Activated naive CD4-positive, alpha-beta T cell treated with Interleukin-2 at 50 U/mL for 16 hours (primary cell): ENCODE data around the gene CNTROB.
A peak's percentile ranks its signal among the peaks of the same experiment; 100 is the strongest.
"Not testable (repeated sequence)": the region's sequence is repeated elsewhere in the genome, so short reads cannot be mapped to it uniquely, and the experiment has no call there.

Experiments used
- DNase-seq: peaks from one replicate; pipeline ENCODE4 v3.0.0-alpha.2; 2020

Gene CNTROB

DNA sequence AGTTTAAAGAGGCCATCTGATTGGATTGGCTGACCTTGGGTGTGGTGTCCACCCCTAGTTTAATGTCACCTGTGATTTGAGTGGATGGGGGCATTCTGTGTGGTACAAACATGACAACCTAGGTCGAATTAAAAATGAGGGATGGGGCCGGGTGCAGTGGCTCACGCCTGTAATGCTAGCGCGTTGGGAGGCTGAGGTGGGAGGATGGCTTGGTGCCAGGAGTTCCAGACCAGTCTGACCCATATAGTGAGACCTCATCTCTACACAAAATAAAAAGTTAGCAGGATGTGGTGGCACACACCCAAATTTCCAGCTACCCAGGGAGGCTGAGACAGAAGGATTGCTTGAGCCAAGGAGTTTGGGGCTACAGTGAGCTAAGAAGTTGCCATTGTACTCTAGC is 14.4 kb downstream of the CNTROB start:
- no peak for DNase-seq

DNA sequence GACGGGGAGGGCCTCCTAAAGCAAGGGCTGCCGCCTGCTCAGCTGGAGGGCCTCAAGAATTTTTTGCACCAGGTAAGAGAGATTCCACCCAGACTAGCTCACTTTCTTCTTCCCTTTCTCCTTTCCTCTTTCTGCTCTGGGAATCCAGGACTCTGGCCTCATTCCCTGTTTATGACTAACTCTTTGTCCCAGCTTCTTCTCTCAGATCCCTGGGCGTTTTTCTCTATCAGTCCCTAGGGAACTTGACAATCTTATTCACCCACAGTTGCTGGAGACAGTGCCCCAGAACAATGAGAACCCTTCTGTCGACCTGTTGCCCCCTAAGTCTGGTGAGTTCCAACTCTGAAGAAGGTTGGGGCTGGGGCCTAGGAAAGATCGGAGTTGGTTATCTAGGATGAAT is 15.6 kb downstream of the CNTROB start:
- no peak for DNase-seq

DNA sequence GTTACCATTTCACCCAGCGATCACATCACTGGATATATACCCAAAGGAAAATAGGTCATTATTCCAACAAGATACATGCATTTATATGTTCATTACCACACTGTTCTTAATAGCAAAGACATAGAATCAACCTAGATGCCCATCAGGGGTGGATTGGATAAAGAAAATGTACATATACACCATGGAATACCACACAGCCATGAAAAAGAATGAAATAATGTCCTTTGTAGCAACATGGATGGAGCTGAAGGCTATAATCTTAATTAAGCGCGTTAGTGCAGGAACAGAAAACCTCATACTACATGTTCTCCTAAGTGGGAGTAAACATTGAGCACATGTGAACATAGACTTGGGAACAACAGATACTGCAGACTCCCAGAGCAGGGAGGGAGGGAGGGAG is 18.6 kb downstream of the CNTROB start:
- DNase-seq, result no peak

DNA sequence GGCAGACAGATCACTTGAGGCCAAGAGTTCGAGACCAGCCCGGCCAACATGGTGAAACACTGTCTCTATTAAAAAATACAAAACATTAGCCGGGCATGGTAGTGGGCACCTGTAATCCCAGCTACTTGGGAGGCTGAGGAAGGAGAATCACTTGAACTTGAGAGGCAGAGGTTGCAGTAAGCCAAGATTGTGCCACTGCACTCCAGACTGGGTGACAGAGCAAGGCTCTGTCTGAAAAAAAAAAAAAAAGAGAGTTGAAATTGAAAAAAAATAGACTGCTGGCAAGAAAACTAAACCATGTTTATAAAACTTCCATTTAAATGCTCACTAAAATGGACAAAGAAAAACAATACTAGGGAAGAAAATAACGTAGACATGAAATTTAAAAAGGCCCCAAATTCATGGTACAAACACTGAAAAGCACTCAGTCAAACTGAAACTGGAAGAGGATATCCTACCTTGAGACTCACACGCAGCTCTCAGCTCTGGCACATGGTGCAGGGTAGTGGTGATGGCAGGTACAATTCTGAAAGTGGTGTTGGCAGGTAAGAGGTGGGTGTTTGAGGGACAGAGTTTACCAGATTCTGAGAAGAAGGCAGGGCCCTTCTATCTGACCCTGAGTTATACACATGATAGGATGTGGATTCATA is 19.3 kb downstream of the CNTROB start:
- peak; percentile 59 for DNase-seq

DNA sequence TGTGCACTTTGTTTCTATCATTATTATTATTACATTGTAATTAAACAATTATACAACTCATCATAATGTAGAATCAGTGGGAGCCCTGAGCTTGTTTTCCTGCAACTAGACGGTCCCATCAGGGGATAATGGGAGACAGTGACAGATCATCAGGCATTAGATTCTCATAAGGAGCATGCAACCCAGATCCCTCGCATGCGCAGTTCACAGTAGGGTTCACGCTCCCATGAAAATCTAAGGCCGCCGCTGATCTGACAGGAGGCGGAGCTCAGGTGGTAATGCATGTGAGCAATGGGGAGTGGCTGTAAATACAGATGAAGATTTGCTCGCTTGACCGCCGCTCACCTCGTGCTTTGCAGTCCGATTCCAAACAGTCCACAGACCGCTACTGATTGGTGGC is 21.3 kb downstream of the CNTROB start:
- DNase-seq, result not testable (repeated sequence)

DNA sequence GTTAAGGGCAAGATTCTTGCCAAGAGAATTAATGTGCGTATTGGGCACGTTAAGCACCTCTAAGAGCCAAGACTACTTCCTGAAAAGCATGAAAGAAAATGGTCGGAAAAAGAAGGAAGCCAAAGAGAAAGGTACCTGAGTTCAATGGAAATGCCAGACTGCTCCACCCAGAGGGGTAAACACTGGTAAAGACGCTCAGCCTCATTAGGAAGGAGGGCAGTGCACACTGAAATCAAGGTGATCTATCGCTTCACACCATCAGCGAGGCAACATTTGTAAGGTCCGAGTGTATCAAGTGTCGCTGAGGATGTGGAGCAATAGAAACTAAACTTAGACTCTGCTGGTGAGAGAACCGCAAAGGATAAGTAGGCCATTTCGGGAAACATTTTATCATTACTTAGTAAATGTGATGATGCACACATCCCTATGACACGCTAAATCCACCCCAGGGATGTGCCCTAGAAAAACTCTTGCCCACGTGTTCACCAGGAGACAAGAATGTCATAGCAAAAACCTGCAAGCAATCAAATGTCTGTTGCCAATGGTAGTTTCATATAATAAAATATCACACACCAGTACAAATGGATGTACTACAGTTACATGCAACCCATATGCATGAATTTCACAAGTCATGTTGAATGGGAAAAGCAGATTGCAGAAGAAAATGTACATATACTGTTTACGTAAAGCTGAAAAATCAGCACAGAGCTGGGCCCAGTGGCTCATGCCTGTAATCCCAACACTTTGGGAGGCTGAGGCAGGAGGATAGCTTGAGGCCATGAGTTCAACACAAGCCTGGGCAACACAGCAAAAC is 23.6 kb downstream of the CNTROB start:
- DNase-seq, result no peak

DNA sequence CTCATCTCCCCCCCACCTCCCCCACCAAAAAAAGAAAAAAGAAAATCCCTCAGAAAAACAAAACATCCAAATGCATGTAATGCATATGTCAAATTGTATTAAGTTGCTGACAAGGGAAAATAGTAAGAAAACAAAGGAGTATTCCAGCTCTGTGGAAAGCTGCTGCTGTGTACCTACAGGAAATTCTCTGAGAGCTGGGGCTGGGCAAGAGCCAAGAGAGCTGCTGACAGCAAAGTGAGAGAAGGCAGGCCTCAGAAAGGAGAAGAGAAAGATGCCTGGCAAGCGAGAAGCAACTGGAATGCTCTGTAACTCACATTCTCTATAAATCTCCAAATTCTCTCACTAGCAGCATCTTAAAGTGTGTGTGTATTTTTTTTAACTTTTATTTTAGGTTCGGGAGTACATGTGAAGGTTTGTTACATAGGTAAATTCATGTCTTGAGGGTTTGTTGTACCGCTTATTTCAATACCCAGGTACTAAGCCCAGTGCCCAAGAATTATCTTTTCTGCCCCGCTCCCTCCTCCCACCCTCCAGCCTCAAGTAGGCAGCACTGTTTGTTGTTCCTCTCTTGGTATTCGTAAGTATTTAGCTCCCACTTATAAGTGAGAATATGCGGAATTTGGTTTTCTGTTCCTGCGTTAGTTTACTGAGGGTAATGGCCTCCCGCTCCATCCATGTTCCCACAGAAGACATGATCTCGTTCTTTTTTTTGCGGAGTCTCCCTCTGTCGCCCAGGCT is 24.4 kb downstream of the CNTROB start:
- no peak for DNase-seq

DNA sequence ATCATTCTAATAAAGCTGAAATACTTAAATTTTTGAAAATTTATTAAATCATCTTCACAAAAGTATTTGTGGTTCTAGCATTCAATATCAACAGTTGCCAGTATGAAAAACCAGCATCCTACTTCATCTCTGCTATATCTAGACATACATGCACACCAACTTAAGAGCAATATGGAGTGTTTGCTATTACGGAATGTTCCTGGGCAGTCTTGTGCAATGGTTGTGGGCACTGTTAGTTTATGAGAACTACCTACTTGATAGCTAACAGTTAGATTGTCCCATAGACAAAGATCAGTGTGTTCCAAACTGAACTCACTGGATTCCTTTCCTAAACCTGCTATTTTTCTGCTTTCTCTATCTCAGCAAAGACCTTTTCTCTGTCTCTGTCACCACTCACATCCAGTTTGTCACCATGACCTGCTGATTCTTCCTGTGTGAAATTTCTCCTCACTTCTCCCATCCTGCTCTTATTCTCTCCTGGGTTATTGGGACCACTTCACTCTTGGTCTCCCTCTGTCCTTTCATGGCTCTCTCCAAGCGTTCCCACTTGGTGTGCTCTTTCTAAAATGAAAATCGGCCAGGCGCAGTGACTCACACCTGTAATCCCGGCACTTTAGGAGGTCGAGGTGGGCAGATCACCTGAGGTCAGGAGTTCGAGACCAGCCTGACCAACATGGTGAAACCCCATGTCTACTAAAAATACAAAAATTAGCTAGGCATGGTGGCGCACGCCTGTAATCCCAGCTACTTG is 27.7 kb downstream of the CNTROB start:
- DNase-seq, result no peak

DNA sequence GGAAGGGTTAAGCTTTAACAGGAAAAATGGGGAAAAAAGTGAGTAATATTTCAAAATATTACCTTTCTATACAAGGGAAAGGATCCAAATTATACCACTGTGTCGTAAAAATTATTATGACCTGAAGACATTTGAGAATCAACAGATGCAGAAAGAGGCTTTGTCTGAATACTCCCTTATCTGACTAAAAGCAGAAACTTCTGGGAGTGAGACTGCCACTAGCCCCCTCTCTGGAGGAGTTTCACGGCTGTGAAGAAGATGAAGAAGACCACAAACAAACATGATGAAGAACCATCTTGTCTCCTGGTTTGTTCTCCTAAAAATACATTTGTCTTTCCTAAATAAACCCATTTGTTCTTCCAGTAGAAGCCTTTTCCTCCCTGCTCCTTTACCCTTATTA is 29.4 kb downstream of the CNTROB start:
- DNase-seq, result no peak

DNA sequence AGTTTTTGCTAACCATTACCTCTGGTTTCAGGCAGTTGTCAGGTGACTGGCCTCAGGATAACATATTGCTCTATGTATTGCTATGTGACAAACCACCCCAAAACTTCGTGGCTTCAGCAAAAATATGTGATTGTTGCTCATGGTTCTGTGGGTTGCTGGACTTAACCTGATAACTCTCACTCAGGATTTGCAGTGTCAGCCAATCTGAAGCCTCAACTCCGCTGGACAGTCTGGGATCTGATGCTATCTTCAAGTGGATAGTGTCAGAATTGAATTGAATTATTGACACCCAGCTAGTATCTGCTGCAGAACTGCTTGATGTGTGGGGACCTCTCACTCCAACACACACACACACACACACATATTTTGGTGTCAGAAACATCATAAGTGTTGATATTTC is 35.7 kb downstream of the CNTROB start:
- no peak for DNase-seq

DNA sequence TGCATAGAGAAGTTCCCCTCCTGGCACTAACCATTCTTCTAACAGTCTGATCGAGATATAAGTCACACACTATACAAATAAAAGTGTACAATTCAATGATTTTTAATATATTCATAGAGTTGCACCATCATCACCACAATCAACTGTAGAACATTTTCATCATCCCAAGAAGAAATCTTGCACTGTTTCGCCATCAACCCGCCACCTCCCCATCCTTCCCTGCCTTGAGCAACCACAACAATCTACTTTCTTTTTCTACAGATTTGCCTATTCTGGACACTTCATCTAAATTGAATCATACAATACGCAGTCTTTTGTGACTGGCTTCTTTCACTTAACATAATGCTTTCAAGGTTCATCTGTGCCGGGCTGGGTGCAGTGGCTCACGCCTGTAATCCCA is 37.4 kb downstream of the CNTROB start:
- no peak for DNase-seq

DNA sequence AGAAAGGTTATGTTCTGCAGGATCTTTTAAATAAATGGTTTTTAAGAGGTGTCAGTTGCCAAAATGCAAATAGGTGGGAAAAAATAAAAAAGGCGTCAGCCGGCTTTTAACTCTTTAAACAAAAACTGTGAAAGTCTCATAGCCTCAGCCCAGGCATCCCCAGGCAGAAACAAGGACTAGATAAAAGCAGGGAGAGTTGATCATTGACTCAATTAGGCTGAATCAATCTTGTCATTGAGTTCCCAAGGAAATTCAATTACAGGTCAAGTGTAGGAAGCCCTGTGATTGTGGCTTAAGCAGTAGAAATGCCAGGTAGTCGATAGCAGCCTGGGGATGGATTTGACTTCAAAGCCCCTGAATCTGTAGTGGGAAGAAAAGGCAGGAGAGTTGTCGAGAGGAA is 39.6 kb downstream of the CNTROB start:
- DNase-seq, result no peak

DNA sequence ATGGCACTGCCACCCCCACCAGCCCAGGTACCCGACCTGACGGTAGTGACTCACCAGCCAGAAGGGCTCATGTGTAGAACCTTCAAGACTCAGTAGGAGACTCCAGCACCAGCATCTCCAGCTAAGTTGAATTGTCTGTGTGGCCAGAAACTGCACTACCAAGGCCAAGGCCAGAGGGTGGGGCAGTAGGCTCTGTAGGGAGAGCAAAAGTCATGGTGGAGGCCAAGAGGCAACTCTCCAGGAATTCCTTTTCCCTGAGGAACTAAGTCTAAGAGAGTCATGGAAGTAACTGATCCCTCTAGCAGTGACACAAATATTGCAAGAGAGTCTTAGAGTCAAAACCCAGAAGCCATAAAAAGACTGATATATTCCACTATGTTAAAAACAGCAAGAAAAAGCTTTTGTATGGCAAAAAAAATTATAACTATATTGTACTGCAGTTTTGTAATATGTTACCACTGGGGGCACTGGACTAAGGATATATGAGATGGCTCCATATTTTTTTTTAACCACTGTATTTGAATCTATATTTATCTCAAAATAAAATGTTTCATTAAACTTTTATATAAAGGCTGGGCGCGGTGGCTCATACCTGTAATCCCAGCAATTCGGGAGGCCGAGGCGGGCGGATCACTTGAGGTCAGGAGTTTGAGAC is 40.3 kb downstream of the CNTROB start:
- no peak for DNase-seq

DNA sequence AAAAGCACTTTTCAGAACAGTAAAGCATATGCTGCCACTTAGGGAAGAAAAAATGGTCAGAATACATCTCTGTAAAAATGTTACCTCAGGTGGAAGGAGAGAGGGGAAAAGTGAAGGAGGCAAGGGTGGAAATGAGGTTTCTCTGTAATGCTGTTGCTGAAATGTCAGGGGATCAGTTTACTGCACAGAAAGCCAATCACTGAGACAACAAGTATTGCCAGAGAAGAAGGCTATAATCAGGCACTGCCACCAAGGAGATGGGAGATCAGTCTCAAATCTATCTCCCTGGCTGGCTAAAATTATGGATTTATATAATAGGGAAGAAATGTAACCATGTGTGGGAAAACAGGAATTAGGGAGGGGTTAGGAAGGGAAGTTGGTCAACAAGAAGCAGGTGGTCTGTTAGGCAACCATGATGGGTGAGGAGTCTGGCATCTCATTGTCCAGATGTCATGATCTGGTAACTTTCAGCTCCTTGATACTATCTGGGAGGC is 42.7 kb downstream of the CNTROB start:
- DNase-seq, result no peak

DNA sequence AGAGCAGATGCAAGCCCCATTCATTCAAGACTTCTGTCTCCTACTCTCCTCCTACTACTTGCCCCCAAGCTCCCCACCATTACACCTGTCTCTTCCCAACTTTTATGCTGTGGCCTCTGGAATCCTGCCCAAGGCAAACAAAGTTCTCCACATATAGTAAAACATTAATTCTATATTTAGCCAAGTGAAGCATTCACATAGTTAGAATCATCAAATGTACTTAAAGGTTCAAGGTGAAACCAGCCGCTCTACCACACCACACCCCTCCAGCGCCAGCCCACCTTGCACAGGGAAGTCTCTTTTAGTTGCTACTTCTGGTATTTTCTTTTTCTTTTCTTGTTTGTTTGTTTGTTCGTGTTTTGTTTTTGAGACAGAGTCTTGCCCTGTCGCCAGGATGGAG is 45.0 kb downstream of the CNTROB start:
- DNase-seq, result no peak

DNA sequence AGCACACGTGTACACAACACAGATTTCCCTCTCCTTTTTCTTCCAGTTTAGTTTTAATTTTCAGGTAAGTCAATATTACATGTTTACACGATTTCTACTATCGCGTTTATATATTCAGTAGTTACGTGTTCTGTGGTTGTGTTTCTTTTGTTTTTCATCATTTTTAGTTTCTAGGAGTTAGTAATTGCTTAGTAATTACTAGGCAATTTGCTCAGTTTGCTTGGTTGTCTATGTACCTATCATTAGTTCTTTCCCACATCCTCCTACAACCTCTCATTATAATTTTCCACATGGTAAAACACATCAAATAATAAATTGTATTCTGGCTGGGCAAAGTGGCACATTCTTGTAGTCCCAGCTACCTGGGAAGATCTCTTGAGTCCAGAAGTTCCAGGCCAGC is 45.8 kb downstream of the CNTROB start:
- DNase-seq, result no peak

DNA sequence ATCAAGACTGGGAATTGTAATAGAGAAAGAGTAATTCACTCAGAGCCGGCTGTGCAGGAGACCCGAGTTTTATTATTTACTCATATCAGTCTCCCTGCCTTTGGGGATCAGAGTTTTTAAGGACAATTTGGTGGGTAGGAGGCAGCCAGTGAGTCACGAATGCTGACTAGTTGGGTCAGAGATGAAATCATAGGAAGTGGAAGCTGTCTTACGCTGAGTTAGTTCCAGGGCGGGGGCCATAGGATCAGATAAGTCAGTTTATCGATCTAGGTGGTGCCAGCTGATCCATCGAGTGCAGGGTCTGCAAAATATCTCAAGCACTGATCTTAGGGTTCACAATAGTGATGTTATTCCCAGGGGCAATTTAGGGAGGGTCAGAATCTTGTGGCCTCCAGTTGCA is 50.2 kb downstream of the CNTROB start:
- DNase-seq, result no peak

DNA sequence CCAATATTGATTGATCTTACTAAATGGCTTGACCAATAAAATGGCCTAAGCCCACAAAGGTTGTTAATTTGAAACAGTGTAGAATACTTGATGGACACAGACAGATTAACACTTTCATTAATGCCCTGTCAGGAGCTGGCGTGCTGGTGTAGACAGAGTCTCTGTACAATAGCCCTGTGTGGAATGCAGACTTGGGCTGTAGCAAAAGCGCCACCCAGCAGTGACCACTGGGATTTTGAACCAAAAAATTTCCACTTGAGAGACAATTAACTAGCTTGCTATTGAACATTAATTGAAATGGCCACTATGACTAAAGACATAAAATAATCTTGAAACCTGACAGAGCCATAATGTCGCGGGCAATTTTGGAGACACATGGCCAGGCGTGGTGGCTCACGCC is 50.7 kb downstream of the CNTROB start:
- DNase-seq, result no peak

DNA sequence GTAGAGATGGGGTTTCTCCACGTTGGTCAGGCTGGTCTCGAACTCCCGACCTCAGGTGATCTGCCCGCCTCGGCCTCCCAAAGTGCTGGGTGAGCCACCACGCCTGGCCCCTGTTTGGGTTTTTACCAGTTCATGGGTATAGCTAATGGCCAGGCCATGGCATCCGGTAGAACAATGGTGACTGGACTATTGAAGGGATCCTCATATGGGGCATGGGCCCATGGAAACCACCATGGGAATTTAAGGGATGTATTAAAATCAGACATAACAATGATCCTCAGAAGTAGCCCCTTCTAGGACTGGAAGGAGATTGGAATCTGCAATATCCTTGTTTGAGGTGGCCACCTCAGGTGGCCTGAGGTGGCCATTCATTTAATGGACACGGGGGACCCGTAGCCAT is 52.9 kb downstream of the CNTROB start:
- no peak for DNase-seq

DNA sequence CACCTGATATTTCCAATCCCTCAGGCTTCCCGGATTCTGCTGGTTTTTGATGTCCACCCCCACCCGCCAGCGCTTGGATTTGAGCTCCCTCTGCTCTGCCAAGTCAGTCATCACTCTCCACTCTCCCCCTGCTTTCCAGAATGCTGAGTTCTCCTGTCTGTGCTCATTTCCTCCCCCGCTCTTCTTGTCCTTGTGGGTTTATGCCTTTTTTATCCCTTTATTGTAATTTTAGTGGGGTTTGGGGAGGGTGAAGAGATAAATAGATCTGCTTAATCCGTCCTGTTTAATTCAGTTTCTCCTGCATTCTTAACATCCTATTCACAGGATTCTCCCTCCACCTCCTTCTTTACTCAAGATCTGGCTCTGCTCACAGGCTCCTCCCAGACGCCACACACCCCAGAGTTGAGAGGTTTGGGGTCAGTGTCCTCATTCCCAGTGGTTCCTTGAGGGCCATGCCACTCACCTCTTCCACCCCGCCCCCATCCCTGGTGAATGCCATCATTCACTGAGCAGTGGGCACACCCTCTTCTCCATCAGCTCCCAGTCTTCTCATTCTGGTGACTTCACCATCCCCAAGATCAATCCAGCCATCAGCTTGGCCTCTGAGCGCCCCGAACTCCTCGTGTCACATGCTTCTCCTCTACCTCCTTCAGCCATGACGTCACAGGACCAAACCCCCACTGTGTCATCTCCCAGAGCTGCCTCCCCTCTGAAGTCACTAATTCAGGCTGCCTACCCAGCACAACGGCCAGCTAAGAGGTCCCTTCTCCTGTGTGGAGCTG is 55.3 kb downstream of the CNTROB start:
- DNase-seq, result no peak

DNA sequence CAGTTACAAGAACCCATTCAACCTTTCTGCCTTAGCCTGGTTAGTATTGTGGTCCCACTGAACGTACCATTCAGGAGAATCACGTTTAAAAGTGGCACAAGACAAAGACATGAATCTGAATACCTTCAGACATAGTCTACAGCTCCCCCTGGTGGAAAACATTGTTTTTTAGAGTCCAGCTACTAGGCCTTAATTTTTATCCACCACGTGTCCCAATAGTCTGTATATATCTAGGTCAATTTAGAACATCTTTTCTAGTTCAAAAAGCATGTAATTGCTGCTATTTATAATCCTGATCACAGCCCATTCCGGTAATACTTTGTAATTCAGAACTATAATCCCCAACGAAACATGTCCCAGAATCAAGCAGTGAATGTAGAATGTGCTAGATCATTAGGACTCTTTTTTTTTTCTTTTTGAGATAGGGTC is 56.8 kb downstream of the CNTROB start:
- peak; percentile 14 for DNase-seq
